Mammary epithelial cell (primary cell): ENCODE results near the gene NUSAP1.
"Not testable (repeated sequence)": the region's sequence is repeated elsewhere in the genome, so short reads cannot be mapped to it uniquely, and the experiment has no call there.

ENCODE experiments used
- CTCF ChIP-seq, 2 donors: IDR thresholded peaks in 1 of 2; conservative IDR thresholded peaks in 1 of 2; 2 replicates each; pipeline ENCODE4 v1.5.1; 2011 to 2012; ENCODE audit warnings: inconsistent platforms in 2 of 2, low read length in 2 of 2, mild to moderate bottlenecking in 2 of 2, control low read depth in 1 of 2, low read depth in 1 of 2; ENCODE audit not compliant: insufficient read depth in 1 of 2; ENCODE audit errors: extremely low read depth in 1 of 2
- EZH2 ChIP-seq: IDR thresholded peaks from 2 replicates; pipeline ENCODE4 v1.6.1; 2012; ENCODE audit warnings: low read length, inconsistent platforms, borderline replicate concordance

GRCh38 chr15:41425907-41426306, 93.2 kb downstream of the NUSAP1 start:
- not testable (repeated sequence) for TF ChIP-seq EZH2; CTCF (conservative IDR thresholded peaks at IDR 0.05 in 1 of 2, IDR thresholded peaks at IDR 0.05 in 1 of 2; ENCODE audit: extremely low read depth in 1 of 2, insufficient read depth in 1 of 2, low read depth in 1 of 2, low read length in 2 of 2)
